GM10847 (cell line): ENCODE measurements around the gene ZFAND6.

Experiments used
- POLR2A ChIP-seq: IDR thresholded peaks from 2 replicates; pipeline ENCODE4 v1.6.1; 2011; ENCODE audit not compliant: insufficient read length; ENCODE audit errors: extremely low read depth

ZFAND6 gene

DNA sequence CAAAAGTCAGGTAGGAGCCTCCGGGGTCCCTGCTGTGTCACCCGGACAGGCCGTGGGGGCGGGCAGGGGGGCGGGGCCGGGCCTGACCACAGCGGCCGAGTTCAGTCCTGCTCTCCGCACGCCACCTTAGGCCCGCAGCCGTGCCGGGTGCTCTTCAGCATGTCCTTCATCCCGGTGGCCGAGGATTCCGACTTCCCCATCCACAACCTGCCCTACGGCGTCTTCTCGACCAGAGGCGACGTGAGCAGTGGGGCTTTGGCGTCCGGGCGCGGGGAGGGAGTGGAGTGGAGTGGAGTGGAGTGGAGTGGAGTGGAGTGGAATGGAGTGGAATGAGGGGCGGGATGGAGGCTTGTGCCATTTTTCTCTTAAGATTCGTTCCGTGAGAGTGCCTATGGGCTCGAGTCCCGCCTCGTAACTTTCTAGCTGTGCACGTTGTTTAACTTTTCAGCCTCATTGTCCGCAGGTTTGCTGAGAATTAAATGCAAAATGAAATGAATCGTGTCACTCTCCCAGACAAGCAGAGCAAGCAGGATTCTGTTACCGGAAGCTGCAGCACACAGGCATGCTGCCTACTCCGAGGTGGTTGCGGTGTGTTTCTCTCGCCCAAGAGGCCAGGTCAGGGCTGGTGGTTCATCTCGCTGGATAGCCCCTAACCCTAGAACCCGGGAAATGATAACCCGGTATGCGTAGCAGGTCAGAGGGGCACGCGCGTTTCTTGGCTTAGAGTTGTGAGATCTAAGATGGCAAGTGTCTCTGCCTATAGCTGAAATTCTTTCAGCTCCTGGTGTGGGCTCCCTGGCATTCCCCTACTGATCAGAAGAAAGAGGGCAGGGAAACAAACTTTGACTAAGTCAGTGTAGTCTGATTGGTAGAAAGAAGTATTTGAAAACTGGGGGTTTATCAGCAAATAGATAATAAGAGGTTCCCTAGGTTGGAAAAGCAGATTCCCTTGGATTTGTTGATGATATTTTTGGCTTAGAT, 93.7 kb downstream of the ZFAND6 start, which contains the start of gene FAH:
Gene FAH (plus strand): TSS at position 104 of the 981 bp plus-strand sequence. CDS start 56 bp downstream, at position 160.
- TF ChIP-seq POLR2A: peak; percentile 12

GRCh38 chr15:80153900-80154299, 94.4 kb downstream of the ZFAND6 start:
- TF ChIP-seq POLR2A: no peak

- TF ChIP-seq POLR2A: no peak
Observed at GRCh38 chr15:80154336-80154735, 94.9 kb downstream of the ZFAND6 start.

DNA sequence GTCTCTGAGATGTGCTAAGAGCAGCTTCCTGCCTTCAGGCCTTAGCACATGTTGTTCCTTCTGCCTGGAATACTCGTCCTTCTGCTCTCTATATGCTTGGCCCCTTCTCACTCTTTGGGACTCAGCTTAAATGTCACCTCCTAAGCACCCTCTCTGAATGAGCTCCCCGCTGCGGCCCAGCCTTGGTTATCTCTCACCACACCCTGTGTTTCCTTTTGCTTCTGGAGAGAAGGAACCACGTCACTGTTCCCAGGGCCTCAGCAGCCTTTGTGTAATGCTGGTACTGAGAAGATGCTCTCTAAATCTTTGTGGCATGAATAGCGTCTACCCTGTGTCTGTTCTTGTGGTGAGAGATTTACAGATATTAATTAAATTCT, 95.5 kb downstream of the ZFAND6 start:
- TF ChIP-seq POLR2A: no peak

DNA sequence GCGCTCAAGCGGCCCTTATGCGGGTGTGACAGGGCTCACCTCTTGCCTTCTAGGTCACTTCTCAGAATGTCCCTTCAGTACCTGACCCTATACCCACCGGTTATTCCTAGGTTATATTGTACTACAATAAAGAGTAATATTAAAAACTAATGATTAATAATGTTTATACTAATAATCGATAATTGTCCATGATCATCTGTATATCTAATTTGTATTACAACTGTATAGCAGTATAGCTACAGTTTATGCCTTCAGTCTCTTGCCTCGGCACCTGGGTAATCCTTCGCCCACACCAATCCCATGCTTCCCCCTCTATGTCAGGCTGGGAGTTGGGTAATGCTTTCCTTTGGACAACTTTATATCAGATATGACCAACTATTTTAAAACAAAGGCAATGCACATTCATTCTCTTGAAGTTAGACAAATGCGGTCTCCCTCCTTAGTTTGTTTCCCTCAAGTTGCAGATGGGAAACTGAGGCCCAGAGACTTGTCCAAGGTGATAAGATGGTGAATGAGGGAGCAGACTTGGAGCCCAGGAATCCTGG, 96.8 kb downstream of the ZFAND6 start:
- no peak for TF ChIP-seq POLR2A

DNA sequence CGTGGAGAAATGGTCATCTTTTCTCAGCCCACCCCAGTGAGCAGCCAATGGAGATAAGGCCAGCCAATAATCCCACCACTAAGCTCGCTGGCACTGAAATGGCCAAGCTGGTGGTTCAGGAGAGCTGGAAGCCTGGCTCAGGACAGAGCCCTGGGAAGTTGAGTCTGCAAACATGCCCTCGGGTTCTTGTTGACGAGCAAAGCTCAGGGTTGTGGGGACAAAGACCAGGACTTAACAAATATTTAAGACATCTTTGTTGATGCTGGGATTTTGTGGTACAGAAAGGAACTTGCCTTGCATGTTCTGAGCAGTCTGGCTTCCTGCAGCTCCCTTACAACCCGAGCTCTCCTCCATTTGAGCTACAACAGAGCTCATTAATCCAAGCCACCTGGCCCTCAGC, 97.7 kb downstream of the ZFAND6 start:
- no peak for TF ChIP-seq POLR2A

DNA sequence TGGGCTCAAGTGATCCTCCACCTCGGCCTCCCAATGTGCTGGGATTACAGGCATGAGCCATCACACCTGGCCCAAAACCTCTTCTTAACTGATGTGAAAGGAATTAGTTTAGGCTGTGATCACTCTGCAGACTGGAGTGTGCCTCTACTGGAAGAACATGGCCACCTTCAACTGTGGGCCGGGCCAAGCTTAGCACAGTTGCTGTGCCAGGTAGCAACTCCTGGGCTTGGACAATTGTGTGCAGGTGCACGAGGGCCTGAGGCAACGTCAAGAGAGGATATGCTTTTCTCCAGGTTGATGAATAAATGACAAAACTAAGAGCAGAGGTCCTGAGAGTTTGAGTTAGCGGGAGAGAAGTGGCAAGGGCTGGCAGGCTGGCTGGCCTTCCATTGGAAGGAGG, 99.8 kb downstream of the ZFAND6 start:
- TF ChIP-seq POLR2A: no peak

- TF ChIP-seq POLR2A: no peak
Observed at GRCh38 chr15:80159811-80160569, 100.5 kb downstream of the ZFAND6 start.

- no peak for TF ChIP-seq POLR2A
Observed at GRCh38 chr15:80160570-80161156, 101.2 kb downstream of the ZFAND6 start.

- no peak for TF ChIP-seq POLR2A
Observed at GRCh38 chr15:80161468-80162016, 102.1 kb downstream of the ZFAND6 start.

- TF ChIP-seq POLR2A: no peak
Observed at GRCh38 chr15:80162059-80162554, 102.6 kb downstream of the ZFAND6 start.

DNA sequence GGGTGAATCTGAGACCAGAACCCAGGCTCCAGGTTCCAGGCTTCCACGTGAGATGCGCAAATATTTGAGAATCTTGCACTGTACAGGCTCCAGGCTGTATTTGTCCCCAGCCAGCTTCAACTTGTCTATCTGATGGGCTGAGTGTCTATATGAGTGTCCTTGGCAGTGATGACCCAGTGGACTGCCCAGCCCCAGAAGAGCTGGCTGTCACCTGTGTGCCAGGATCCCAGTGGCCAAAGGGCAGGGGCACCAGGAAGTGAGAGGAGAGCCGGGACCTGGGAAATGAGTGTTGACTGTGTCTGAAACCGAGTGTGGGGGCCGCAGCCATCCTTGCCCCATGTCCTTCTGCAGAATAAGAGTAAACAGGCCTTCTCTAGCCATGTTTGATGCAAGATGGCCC, 103.7 kb downstream of the ZFAND6 start:
- TF ChIP-seq POLR2A: no peak

DNA sequence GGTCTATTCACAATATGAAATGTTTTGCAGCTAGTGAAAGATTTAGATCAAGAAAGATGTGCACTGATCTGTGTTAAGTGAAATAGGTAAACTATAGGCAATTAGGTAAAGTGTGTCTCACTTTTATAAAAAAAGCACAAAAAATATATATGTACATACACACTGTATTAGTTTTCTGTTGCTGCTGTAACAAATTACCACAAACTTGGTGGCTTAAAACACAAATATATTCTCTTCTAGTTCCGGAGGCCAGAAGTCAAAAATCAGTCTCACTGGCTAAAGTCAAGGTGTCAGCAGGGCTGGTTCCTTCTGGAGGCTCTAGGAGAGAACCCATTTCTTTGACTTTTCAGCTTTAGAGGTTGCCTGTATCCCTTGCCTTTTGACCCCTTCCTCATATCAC, 104.4 kb downstream of the ZFAND6 start:
- no peak for TF ChIP-seq POLR2A

- TF ChIP-seq POLR2A: no peak
Observed at GRCh38 chr15:80167936-80168335, 108.5 kb downstream of the ZFAND6 start.

- TF ChIP-seq POLR2A: no peak
Observed at GRCh38 chr15:80168421-80168820, 108.9 kb downstream of the ZFAND6 start.

DNA sequence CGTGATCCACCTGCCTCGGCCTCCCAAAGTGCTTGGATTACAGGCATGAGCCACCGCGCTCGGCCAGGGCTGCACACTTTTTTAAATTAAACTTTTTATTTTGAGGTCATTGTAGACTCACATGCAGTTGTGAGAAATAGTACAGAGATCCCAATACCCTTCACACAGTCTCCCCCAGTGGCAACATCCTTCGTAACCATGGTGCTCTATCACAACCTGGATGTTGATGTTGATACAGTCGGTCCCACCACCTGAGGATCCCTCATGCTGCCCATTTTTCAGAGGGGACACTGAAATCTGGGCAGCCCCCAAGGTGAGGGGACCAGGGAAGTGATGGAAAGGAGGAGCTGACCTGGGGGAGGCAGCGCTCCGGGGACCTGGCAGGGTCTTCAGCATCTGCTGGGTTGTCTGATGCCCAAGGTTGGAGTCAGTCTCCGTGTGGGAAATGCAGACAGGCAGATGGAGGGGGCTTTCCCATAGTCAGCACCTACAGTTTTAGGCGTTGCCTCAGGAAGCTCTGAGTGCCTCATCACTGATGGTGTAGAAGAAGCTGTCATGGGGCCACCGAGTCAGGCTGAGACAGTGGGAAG, 110.4 kb downstream of the ZFAND6 start:
- TF ChIP-seq POLR2A: no peak
